HUES6 (cell line): Measurements from ENCODE around the gene STXBP1.
"Not testable (repeated sequence)": the region's sequence is repeated elsewhere in the genome, so short reads cannot be mapped to it uniquely, and the experiment has no call there.

Experiments used
- H3K27ac ChIP-seq: 2 replicates; pipeline ENCODE4 v1.7.0; 2013; ENCODE audit warnings: low read depth, mild to moderate bottlenecking, low read length, inconsistent platforms
- H3K27me3 ChIP-seq: 2 replicates; pipeline ENCODE4 v1.6.1; 2013; ENCODE audit warnings: low read length; ENCODE audit not compliant: control insufficient read depth, insufficient read depth
- H3K36me3 ChIP-seq: 2 replicates; pipeline ENCODE4 v1.6.1; 2013; ENCODE audit warnings: low read length; ENCODE audit not compliant: control insufficient read depth, insufficient read depth
- H3K4me1 ChIP-seq: 2 replicates; pipeline ENCODE4 v1.6.1; 2013; ENCODE audit warnings: low read length; ENCODE audit not compliant: control insufficient read depth, insufficient read depth
- H3K4me3 ChIP-seq: 2 replicates; pipeline ENCODE4 v1.5.1; 2013; ENCODE audit warnings: low read depth, low read length
- H3K9ac ChIP-seq: one replicate; pipeline ENCODE4 v1.6.1; 2013; ENCODE audit warnings: mild to moderate bottlenecking, low read length
- H3K9me3 ChIP-seq: 2 replicates; pipeline ENCODE4 v1.6.1; 2013; ENCODE audit warnings: low read depth, low read length; ENCODE audit not compliant: control insufficient read depth, insufficient read depth

Gene STXBP1

GRCh38 chr9:127621339-127621970, 9.4 kb downstream of the STXBP1 start:
- H3K4me3 ChIP-seq, H3K27ac ChIP-seq, H3K36me3 ChIP-seq, H3K9me3 ChIP-seq, H3K27me3 ChIP-seq, H3K4me1 ChIP-seq, H3K9ac ChIP-seq: not testable (repeated sequence)

- Histone ChIP-seq H3K27ac (no peak overlapping the region), H3K36me3 (no peaks in the 10 kb centered on the region), H3K4me1 (peaks cover 14% of the 10 kb centered on the region), H3K9me3 (no peaks in the 10 kb centered on the region), H3K27me3 (no peaks in the 10 kb centered on the region), H3K9ac (no peak overlapping the region), H3K4me3 (no peak overlapping the region)
Measured at GRCh38 chr9:127626752-127627493, 14.8 kb downstream of the STXBP1 start.

GRCh38 chr9:127627494-127627855, 15.4 kb downstream of the STXBP1 start:
- no peaks in the 10 kb centered on the region for H3K36me3 ChIP-seq
- H3K4me1 ChIP-seq: peaks cover 14% of the 10 kb centered on the region
- H3K9me3 ChIP-seq: no peaks in the 10 kb centered on the region
- no peak overlapping the region for H3K4me3 ChIP-seq
- no peaks in the 10 kb centered on the region for H3K27me3 ChIP-seq
- H3K27ac ChIP-seq: no peak overlapping the region
- no peak overlapping the region for H3K9ac ChIP-seq

GRCh38 chr9:127628758-127629467, 16.8 kb downstream of the STXBP1 start:
- Histone ChIP-seq H3K4me1 (peaks cover 24% of the 10 kb centered on the region), H3K4me3 (no peak overlapping the region), H3K9ac (no peak overlapping the region), H3K27ac (no peak overlapping the region), H3K9me3 (no peaks in the 10 kb centered on the region), H3K36me3 (no peaks in the 10 kb centered on the region), H3K27me3 (no peaks in the 10 kb centered on the region)

GRCh38 chr9:127629468-127630081, 17.5 kb downstream of the STXBP1 start:
- Histone ChIP-seq H3K4me1 (peaks cover 31% of the 10 kb centered on the region), H3K36me3 (no peaks in the 10 kb centered on the region), H3K27ac (no peak overlapping the region), H3K4me3 (no peak overlapping the region), H3K9me3 (no peaks in the 10 kb centered on the region), H3K9ac (no peak overlapping the region), H3K27me3 (no peaks in the 10 kb centered on the region)

- Histone ChIP-seq H3K9me3 (no peaks in the 10 kb centered on the region), H3K27me3 (no peaks in the 10 kb centered on the region), H3K9ac (no peak overlapping the region), H3K4me3 (no peak overlapping the region), H3K36me3 (no peaks in the 10 kb centered on the region), H3K27ac (no peak overlapping the region), H3K4me1 (peaks cover 31% of the 10 kb centered on the region)
Measured at GRCh38 chr9:127633216-127633862, 21.3 kb downstream of the STXBP1 start.

GRCh38 chr9:127634021-127634420, 21.9 kb downstream of the STXBP1 start:
- Histone ChIP-seq H3K4me1 (peaks cover 27% of the 10 kb centered on the region), H3K9ac (no peak overlapping the region), H3K4me3 (no peak overlapping the region), H3K9me3 (no peaks in the 10 kb centered on the region), H3K36me3 (no peaks in the 10 kb centered on the region), H3K27ac (no peak overlapping the region), H3K27me3 (no peaks in the 10 kb centered on the region)

GRCh38 chr9:127634698-127635097, 22.6 kb downstream of the STXBP1 start:
- H3K9ac ChIP-seq: no peak overlapping the region

GRCh38 chr9:127635201-127635735, 23.2 kb downstream of the STXBP1 start:
- no peak overlapping the region for H3K4me3 ChIP-seq
- H3K9ac ChIP-seq: no peak overlapping the region
- no peaks in the 10 kb centered on the region for H3K27me3 ChIP-seq
- H3K4me1 ChIP-seq: peaks cover 16% of the 10 kb centered on the region
- H3K36me3 ChIP-seq: no peaks in the 10 kb centered on the region
- H3K9me3 ChIP-seq: no peaks in the 10 kb centered on the region
- H3K27ac ChIP-seq: no peak overlapping the region

More at GRCh38 chr9:127634698-127635097, 22.6 kb downstream of the STXBP1 start:
- Histone ChIP-seq H3K27me3 (no peaks in the 10 kb centered on the region), H3K4me1 (peaks cover 20% of the 10 kb centered on the region), H3K4me3 (no peak overlapping the region), H3K27ac (no peak overlapping the region), H3K9me3 (no peaks in the 10 kb centered on the region), H3K36me3 (no peaks in the 10 kb centered on the region)

GRCh38 chr9:127637322-127637847, 25.3 kb downstream of the STXBP1 start:
- no peak overlapping the region for H3K9ac ChIP-seq
- H3K9me3 ChIP-seq: no peaks in the 10 kb centered on the region
- peaks cover 16% of the 10 kb centered on the region for H3K4me1 ChIP-seq
- no peaks in the 10 kb centered on the region for H3K36me3 ChIP-seq
- H3K27ac ChIP-seq: no peak overlapping the region
- H3K4me3 ChIP-seq: no peak overlapping the region
- no peaks in the 10 kb centered on the region for H3K27me3 ChIP-seq
